ENCODE measurements around the gene DUSP21. TPM values are rescaled to one million over a fixed set of nuclear protein-coding genes. Genes with fewer than 3 reads are reported as not detected.
"Not testable (repeated sequence)": the region's sequence is repeated elsewhere in the genome, so short reads cannot be mapped to it uniquely, and the experiment has no call there.

DUSP21 gene
- not detected for total RNA-seq

DNA sequence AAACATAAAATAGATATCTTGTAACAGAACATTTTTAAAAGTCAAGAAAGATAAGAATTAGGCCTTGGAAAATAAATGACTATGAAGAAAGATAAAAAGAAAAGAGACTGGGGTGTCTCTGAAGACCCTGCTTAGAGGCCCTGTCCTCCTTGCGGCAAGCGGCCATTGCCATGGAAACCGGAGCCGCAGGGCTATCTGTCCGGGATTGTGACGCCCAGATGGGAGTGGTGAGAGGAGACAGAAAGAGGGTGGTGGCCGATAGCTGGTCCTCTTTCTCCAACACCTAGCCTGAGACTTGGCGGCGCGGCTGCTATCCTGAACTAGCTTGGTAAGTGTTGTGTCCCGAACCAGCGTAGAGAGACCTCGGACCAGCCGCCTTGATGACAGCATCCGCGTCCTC is at the start of gene DUSP21:
Gene DUSP21 (plus strand): TSS at position 269 of the 400 bp plus-strand sequence. CDS start 112 bp downstream, at position 381.
- H3K4me1 ChIP-seq (ENCODE audit: control insufficient read depth in 3 of 3, insufficient read depth in 3 of 3, low read length in 3 of 3) = no peaks in the 10 kb centered on the region
- no peak within 1 kb of the TSS for H3K4me3 ChIP-seq (ENCODE audit: low read length in 3 of 3)
- H3K27me3 ChIP-seq (ENCODE audit: control insufficient read depth in 3 of 3, insufficient read depth in 3 of 3, low read length in 3 of 3) = no peaks in the 10 kb centered on the region
- no peaks in the 10 kb centered on the region for H3K9me3 ChIP-seq (ENCODE audit: control insufficient read depth in 3 of 3, low read length in 3 of 3)
- no peak within 1 kb of the TSS for H3K9ac ChIP-seq (ENCODE audit: low read depth in 1 of 3, low read length in 3 of 3)
- no peaks in the 10 kb centered on the region for H3K36me3 ChIP-seq (ENCODE audit: control insufficient read depth in 3 of 3, insufficient read depth in 3 of 3, low read length in 3 of 3)
- H3K27ac ChIP-seq (ENCODE audit: low read depth, low read length) = no peak within 1 kb of the TSS

DNA sequence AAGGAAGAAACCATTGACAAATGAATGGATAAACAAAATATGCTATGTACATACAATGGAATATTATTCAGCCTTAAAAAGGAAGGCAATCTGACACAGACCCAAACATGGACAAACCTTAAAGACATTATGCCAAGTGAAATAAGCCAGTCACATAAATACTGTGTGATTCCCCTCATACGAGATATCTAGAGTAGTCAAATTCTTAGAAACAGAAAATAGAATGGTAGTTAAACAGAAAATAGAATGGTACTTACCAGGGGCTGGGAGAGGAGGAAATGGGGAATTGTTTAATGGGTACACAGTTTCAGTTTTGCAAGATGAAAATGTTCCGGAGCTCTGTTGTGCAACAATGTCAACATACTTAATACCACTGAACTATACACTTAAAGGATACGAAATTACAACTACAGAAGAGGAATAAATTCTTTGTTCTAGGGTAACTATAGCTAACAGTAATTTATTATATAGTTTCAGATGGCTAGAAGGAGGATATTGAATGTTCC is 47.8 kb upstream of the DUSP21 start:
- no peaks in the 10 kb centered on the region for H3K9me3 ChIP-seq (ENCODE audit: control insufficient read depth in 3 of 3, low read length in 3 of 3)
- no peak overlapping the region for H3K27ac ChIP-seq (ENCODE audit: low read depth, low read length)
- H3K27me3 ChIP-seq (ENCODE audit: control insufficient read depth in 3 of 3, insufficient read depth in 3 of 3, low read length in 3 of 3) = no peaks in the 10 kb centered on the region
- no peaks in the 10 kb centered on the region for H3K36me3 ChIP-seq (ENCODE audit: control insufficient read depth in 3 of 3, insufficient read depth in 3 of 3, low read length in 3 of 3)
- H3K9ac ChIP-seq (ENCODE audit: low read depth in 1 of 3, low read length in 3 of 3) = no peak overlapping the region
- no peaks in the 10 kb centered on the region for H3K4me1 ChIP-seq (ENCODE audit: control insufficient read depth in 3 of 3, insufficient read depth in 3 of 3, low read length in 3 of 3)
- H3K4me3 ChIP-seq (ENCODE audit: low read length in 3 of 3) = no peak overlapping the region

DNA sequence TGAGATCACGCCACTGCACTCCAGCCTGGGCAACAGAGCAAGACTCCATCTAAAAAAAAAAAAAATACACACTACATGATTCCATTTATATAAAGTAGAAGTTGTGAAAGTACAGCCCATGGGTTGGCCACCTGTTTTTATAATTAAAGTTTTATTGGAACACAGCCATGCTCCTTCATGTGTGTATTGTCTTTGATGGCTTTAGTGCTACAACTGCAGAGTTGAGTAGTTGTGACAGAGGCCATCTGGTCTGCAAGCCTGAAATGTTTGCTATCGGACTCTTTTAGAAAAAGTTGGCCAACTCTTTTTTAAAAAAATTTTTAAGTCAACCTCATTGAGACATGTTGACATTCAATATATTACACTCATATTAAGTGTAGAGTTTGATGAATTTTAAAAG is 41.2 kb upstream of the DUSP21 start:
- Histone ChIP-seq H3K4me3 (ENCODE audit: low read length in 3 of 3) (no peak overlapping the region), H3K36me3 (ENCODE audit: control insufficient read depth in 3 of 3, insufficient read depth in 3 of 3, low read length in 3 of 3) (no peaks in the 10 kb centered on the region), H3K4me1 (ENCODE audit: control insufficient read depth in 3 of 3, insufficient read depth in 3 of 3, low read length in 3 of 3) (no peaks in the 10 kb centered on the region), H3K9me3 (ENCODE audit: control insufficient read depth in 3 of 3, low read length in 3 of 3) (no peaks in the 10 kb centered on the region), H3K9ac (ENCODE audit: low read depth in 1 of 3, low read length in 3 of 3) (no peak overlapping the region), H3K27ac (ENCODE audit: low read depth, low read length) (no peak overlapping the region), H3K27me3 (ENCODE audit: control insufficient read depth in 3 of 3, insufficient read depth in 3 of 3, low read length in 3 of 3) (no peaks in the 10 kb centered on the region)

DNA sequence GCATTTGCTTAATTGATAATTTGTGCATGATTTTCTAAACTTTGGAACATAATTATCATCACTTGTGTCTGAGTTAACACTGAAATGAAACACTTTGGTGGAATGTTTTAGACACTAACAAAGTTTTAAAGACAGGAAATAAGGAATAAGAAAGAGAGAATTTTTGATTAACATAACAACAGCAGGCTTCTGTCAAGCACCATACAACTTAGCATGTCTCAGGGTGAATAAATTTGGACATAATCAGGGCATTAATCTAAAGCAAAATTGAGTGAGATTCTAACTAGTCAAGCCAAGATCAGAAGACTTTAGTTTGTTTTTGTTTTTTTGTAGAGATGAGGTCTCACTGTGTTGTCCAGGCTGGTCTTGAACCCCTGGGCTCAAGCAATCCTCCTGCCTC is 28.1 kb upstream of the DUSP21 start:
- Histone ChIP-seq H3K9me3 (ENCODE audit: control insufficient read depth in 3 of 3, low read length in 3 of 3) (peaks cover 0 to 2% (median 0%) of the 10 kb centered on the region in 3 donors), H3K9ac (ENCODE audit: low read depth in 1 of 3, low read length in 3 of 3) (no peak overlapping the region), H3K27ac (ENCODE audit: low read depth, low read length) (no peak overlapping the region), H3K27me3 (ENCODE audit: control insufficient read depth in 3 of 3, insufficient read depth in 3 of 3, low read length in 3 of 3) (no peaks in the 10 kb centered on the region), H3K4me3 (ENCODE audit: low read length in 3 of 3) (no peak overlapping the region), H3K36me3 (ENCODE audit: control insufficient read depth in 3 of 3, insufficient read depth in 3 of 3, low read length in 3 of 3) (no peaks in the 10 kb centered on the region), H3K4me1 (ENCODE audit: control insufficient read depth in 3 of 3, insufficient read depth in 3 of 3, low read length in 3 of 3) (no peaks in the 10 kb centered on the region)

DNA sequence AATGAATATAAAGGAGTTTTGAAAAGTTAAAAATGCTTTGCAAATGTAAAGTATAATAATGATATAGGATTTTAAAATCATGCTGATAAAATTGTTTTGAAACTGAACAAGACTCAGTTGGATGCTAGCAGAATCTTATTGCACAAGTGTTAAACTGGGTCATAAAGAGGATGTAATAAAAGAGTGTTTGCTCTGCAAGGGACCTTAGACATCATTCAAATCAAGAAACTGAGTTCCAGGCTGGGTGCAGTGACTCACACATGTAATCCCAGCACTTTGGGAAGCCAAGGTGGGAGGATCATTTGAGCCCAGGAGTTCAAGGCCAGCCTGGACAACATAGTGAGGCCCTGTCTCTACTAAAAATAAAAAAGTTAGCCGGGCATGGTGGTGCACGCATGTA is 27.5 kb upstream of the DUSP21 start:
- H3K9me3 ChIP-seq (ENCODE audit: control insufficient read depth in 3 of 3, low read length in 3 of 3) = peaks cover 0 to 2% (median 0%) of the 10 kb centered on the region in 3 donors
- H3K4me3 ChIP-seq (ENCODE audit: low read length in 3 of 3) = no peak overlapping the region
- no peaks in the 10 kb centered on the region for H3K4me1 ChIP-seq (ENCODE audit: control insufficient read depth in 3 of 3, insufficient read depth in 3 of 3, low read length in 3 of 3)
- no peaks in the 10 kb centered on the region for H3K27me3 ChIP-seq (ENCODE audit: control insufficient read depth in 3 of 3, insufficient read depth in 3 of 3, low read length in 3 of 3)
- H3K27ac ChIP-seq (ENCODE audit: low read depth, low read length) = no peak overlapping the region
- no peak overlapping the region for H3K9ac ChIP-seq (ENCODE audit: low read depth in 1 of 3, low read length in 3 of 3)
- H3K36me3 ChIP-seq (ENCODE audit: control insufficient read depth in 3 of 3, insufficient read depth in 3 of 3, low read length in 3 of 3) = no peaks in the 10 kb centered on the region

DNA sequence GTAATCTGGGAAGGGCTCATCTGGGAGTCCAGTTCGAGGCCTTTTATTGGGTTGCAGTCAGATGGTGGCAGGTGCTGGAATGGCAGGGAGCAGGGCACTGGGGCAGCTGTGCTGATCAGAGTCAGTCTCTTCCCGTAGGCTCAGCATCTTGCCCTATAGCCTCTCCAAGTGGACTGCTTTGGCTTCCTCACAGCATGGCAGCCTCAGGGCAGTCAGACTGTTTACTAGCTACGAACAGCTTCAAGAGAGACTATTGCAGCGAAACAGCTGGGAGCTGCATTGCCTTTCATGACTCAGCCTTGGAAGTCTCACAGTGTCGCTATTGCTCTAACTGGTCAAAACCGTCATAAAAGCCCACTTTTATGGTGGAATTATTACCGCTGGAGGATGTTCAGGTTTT is 26.8 kb upstream of the DUSP21 start:
- Histone ChIP-seq H3K27me3 (ENCODE audit: control insufficient read depth in 3 of 3, insufficient read depth in 3 of 3, low read length in 3 of 3) (no peaks in the 10 kb centered on the region), H3K4me3 (ENCODE audit: low read length in 3 of 3) (no peak overlapping the region), H3K9me3 (ENCODE audit: control insufficient read depth in 3 of 3, low read length in 3 of 3) (peaks cover 0 to 2% (median 0%) of the 10 kb centered on the region in 3 donors), H3K27ac (ENCODE audit: low read depth, low read length) (no peak overlapping the region), H3K4me1 (ENCODE audit: control insufficient read depth in 3 of 3, insufficient read depth in 3 of 3, low read length in 3 of 3) (no peaks in the 10 kb centered on the region), H3K9ac (ENCODE audit: low read depth in 1 of 3, low read length in 3 of 3) (no peak overlapping the region), H3K36me3 (ENCODE audit: control insufficient read depth in 3 of 3, insufficient read depth in 3 of 3, low read length in 3 of 3) (no peaks in the 10 kb centered on the region)

DNA sequence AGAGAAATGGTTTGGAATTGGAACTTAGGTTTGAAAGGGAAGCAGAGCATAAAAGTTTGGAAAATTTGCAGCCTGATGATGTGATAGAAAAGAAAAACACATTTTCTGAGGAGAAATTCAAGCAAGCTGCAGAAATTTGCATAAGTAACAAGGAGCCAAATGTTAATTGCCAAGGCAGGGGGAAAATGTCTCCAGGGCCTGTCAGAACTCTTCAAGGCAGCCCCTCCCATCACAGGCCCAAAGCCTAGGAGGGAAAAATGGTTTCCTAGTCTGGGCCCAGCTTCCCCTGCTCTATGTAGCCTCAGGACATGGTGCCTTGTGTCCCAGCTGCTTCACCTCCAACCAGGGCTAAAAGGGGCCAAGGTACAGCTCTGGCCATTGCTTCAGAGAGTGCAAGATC is 21.2 kb upstream of the DUSP21 start:
- Histone ChIP-seq H3K27me3 (ENCODE audit: control insufficient read depth in 3 of 3, insufficient read depth in 3 of 3, low read length in 3 of 3) (no peaks in the 10 kb centered on the region), H3K9me3 (ENCODE audit: control insufficient read depth in 3 of 3, low read length in 3 of 3) (no peaks in the 10 kb centered on the region), H3K36me3 (ENCODE audit: control insufficient read depth in 3 of 3, insufficient read depth in 3 of 3, low read length in 3 of 3) (no peaks in the 10 kb centered on the region), H3K9ac (ENCODE audit: low read depth in 1 of 3, low read length in 3 of 3) (no peak overlapping the region), H3K27ac (ENCODE audit: low read depth, low read length) (no peak overlapping the region), H3K4me1 (ENCODE audit: control insufficient read depth in 3 of 3, insufficient read depth in 3 of 3, low read length in 3 of 3) (no peaks in the 10 kb centered on the region), H3K4me3 (ENCODE audit: low read length in 3 of 3) (no peak overlapping the region)

DNA sequence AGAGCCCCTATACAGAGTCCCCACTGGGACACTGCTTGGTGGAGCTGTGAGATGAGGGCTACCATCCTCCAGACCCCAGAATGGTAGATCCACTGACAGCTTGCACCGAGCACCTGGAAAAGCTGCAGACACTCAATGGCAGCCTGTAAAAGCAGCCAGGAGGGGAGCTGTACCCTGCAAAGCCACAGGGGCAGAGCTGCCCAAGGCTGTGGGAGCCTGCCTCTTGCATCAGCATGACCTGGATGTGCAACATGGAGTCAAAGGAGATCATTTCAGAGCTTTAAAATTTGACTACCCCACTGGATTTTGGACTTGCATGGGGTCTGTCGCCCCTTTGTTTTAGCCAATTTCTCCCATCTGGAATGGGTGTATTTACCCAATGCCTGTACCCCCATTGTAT is 20.6 kb upstream of the DUSP21 start:
- H3K27me3 ChIP-seq (ENCODE audit: control insufficient read depth in 3 of 3, insufficient read depth in 3 of 3, low read length in 3 of 3); H3K27ac ChIP-seq (ENCODE audit: low read depth, low read length); H3K4me1 ChIP-seq (ENCODE audit: control insufficient read depth in 3 of 3, insufficient read depth in 3 of 3, low read length in 3 of 3); H3K9me3 ChIP-seq (ENCODE audit: control insufficient read depth in 3 of 3, low read length in 3 of 3); H3K36me3 ChIP-seq (ENCODE audit: control insufficient read depth in 3 of 3, insufficient read depth in 3 of 3, low read length in 3 of 3); H3K9ac ChIP-seq (ENCODE audit: low read depth in 1 of 3, low read length in 3 of 3); H3K4me3 ChIP-seq (ENCODE audit: low read length in 3 of 3): not testable (repeated sequence)

DNA sequence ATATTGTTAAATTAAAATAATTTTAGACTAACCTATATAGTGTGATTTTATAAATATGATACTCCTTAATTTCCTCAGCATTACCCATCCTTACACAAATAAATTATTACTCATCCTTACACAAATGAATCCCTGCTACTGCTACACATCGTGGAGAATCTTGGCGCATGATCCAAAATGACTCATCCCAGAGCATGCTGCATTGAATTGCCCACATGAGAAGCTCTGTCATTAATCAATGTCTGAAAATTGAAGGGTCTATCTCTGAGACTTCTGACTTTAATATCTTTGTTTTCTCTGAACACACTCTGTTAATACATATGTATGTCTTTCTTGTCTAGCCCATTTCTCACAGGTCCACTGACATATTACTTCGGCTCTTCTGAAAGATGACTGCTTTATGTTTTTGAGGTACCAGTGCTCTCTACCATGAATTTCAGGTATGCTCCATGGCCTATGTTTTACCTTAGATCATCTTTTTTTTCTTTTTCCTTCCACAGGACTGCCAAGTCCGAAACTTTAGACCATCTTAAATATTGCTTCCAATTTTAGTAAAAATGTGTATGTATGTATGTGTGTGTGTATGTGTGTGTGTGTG is 15.7 kb upstream of the DUSP21 start:
- H3K9me3 ChIP-seq (ENCODE audit: control insufficient read depth in 3 of 3, low read length in 3 of 3) = no peaks in the 10 kb centered on the region
- no peak overlapping the region for H3K27ac ChIP-seq (ENCODE audit: low read depth, low read length)
- H3K4me1 ChIP-seq (ENCODE audit: control insufficient read depth in 3 of 3, insufficient read depth in 3 of 3, low read length in 3 of 3) = no peaks in the 10 kb centered on the region
- no peak overlapping the region for H3K4me3 ChIP-seq (ENCODE audit: low read length in 3 of 3)
- no peaks in the 10 kb centered on the region for H3K27me3 ChIP-seq (ENCODE audit: control insufficient read depth in 3 of 3, insufficient read depth in 3 of 3, low read length in 3 of 3)
- H3K9ac ChIP-seq (ENCODE audit: low read depth in 1 of 3, low read length in 3 of 3) = no peak overlapping the region
- H3K36me3 ChIP-seq (ENCODE audit: control insufficient read depth in 3 of 3, insufficient read depth in 3 of 3, low read length in 3 of 3) = no peaks in the 10 kb centered on the region

DNA sequence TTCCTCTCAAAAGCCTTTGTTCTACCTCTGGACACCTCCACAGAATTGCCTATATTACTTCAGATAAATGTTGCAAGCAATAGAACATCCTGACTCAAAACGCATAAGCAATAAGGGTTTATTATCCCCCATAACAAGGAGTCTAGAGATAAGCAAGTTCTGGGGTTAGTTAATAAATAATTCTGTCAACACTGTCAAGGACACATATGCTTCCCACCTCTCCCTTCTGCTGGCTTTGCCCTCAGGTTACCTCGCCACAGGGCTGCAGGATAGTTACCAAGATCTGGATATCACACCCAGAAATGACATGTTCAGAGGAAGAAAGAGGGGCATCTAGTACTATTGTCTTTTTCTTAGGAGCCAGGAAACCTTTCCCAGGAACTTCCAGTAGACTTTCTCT is 14.0 kb upstream of the DUSP21 start:
- Histone ChIP-seq H3K27me3 (ENCODE audit: control insufficient read depth in 3 of 3, insufficient read depth in 3 of 3, low read length in 3 of 3) (no peaks in the 10 kb centered on the region), H3K4me3 (ENCODE audit: low read length in 3 of 3) (no peak overlapping the region), H3K4me1 (ENCODE audit: control insufficient read depth in 3 of 3, insufficient read depth in 3 of 3, low read length in 3 of 3) (no peaks in the 10 kb centered on the region), H3K27ac (ENCODE audit: low read depth, low read length) (no peak overlapping the region), H3K36me3 (ENCODE audit: control insufficient read depth in 3 of 3, insufficient read depth in 3 of 3, low read length in 3 of 3) (no peaks in the 10 kb centered on the region), H3K9ac (ENCODE audit: low read depth in 1 of 3, low read length in 3 of 3) (no peak overlapping the region), H3K9me3 (ENCODE audit: control insufficient read depth in 3 of 3, low read length in 3 of 3) (no peaks in the 10 kb centered on the region)

Measured in skeletal muscle tissue (tissue), 4 donors.